ENCODE data around the gene GMPPB.
"Not testable (repeated sequence)": the region's sequence is repeated elsewhere in the genome, so short reads cannot be mapped to it uniquely, and the experiment has no call there.

GMPPB gene

GRCh38 chr3:49713336-49714105, 10.2 kb downstream of the GMPPB start:
- DNase-seq (ENCODE audit: low spot score) = no peak

DNA sequence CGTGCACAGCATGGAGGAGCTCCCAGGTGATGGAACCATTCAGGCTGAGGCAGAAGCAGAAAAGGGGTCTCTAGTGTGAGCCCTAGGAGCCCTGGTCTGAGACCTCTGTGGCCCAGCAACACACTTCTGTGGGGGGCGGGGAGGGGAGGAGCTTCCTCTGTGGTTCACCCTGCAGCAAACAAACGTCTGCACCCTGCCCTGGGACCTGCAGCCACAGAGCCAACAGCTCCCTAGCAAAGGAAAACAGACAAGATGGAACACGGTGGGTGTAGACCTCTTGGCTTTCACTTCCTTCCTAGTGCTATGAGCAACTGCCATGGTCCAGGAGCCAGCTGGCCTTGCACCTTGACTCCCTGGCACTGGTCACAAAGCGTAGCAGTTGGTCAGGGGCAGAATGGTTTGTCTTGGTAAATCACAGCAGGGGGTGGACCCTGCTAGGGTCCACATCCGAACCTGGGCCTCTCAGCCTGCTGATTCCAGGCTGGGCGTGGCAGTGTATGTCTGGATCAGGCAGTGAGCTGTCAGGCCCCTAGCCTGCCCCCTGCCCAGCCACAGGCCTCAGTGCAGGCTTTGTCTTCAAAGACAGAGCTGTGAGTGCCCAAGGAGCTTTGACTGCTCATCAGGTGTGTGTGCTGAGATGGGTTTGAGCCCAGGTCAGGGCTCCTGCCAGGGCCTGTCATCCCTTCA, 11.0 kb downstream of the GMPPB start:
- no peak for DNase-seq (ENCODE audit: low spot score)

GRCh38 chr3:49712166-49712565, 11.6 kb downstream of the GMPPB start:
- no peak for DNase-seq (ENCODE audit: low spot score)

DNA sequence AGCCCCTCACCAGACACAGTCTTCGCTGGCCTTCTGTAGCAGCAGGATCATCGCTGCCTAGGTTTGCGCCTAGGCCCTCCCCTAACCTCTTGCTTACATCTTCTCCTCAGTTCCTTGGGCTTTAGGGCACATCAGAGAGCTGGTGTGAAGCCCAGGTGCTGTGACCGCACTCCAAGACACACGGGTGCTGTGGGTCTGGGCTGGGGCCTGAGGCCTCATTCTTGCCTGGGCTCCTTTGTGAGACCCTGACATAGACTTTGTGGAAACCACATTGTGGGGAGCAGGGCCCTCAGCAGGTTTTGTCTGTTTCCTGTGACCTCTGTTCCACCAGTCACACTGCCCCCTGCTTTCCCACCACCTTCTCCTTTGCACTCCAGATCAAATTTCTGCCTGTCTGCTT, 12.3 kb downstream of the GMPPB start:
- DNase-seq (ENCODE audit: low spot score) = no peak

DNA sequence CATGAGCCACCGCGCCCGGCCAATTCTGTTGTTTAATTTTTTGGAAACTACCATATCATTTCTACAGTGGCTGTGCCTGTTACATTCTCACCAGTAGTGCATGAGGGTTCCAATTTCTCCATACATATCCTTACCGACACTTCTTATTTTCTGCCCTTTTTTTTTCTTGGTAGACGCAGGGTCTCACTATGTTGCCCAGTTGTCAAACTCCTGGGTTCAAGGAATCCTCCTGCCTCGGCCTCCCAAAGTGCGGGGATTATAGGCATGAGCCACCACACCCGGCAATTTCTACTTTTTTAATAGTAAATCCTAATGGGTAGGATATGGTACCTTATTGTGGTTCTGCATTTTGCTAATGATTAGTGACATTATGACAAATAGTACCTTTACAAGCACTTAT, 13.9 kb downstream of the GMPPB start:
- DNase-seq (ENCODE audit: low spot score) = no peak

DNA sequence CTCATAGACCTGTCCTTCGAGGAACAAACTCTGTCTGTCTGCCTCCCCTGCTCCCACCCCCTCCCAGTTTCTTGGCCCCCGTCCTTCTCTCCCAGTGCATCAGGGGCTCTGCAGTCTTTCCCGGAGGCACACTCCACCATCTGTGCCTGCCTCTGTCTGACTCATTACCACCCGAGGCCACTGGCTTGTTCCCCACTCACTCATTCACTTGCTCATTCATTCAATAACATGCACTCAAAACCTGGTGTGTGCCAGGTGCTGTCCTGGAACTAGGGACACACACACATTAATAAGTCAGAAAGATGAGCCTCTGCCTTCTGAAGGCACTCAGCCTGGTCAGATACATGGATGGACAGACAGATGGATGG, 16.7 kb downstream of the GMPPB start:
- no peak for DNase-seq (ENCODE audit: low spot score)

- no peak for DNase-seq (ENCODE audit: low spot score)
These were observed 17.2 kb downstream of the GMPPB start for GRCh38 chr3:49706456-49707112.

DNA sequence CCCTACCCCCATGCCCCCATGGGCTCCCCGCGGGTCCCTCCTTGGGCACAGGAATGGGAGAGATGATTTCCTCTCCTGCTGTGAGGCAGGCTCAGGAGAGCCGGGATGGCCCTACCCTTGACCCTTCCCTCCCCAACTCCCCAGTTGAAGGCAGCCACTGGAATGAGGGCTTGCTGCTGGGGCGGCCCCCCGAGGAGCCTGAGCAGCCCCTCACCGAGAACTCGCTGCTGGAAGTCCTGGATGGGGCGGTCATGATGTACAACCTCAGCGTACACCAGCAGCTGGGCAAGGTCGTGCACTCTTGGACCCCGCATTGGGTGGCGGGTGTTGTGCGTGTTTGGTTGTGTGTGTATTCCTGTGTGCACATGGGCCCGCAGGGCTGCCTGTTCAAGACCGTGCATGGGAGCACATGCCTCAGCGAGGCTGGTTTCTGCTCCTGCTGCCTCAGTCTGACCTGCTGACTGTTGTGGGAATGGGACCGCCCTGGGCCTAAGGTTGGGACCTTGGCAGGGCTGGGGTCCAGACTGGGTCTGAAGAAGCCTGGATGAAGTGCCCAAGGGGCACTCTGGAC, 18.3 kb downstream of the GMPPB start:
- no peak for DNase-seq (ENCODE audit: low spot score)

GRCh38 chr3:49704629-49705028, 19.1 kb downstream of the GMPPB start:
- no peak for DNase-seq (ENCODE audit: low spot score)

- no peak for DNase-seq (ENCODE audit: low spot score)
These were observed 19.8 kb downstream of the GMPPB start for GRCh38 chr3:49703956-49704355.

DNA sequence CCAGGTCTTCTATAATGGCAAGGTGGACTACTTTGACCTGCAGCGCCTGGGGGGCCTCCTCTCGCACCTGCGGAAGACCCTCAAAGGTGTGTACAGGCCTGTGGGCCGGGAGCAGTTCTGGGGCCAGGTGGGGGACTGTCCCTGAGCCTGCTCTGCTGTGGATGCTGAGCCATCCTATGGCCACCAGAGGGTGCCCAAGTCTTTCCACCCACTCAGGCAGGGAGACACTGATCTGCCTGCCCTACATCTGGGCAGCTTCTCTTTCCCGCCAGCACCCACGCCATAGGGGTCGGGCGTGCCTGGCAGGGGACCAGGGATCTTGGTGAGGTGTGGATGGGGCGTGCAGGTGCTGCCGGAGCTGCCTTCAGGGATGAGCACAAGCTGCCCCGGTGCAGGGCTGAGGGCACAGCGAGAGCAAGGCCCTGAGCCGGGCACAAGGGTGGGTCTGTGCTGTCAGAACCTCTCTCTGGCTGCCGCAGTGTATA, 20.3 kb downstream of the GMPPB start:
- DNase-seq (ENCODE audit: low spot score) = peak; percentile 90

DNA sequence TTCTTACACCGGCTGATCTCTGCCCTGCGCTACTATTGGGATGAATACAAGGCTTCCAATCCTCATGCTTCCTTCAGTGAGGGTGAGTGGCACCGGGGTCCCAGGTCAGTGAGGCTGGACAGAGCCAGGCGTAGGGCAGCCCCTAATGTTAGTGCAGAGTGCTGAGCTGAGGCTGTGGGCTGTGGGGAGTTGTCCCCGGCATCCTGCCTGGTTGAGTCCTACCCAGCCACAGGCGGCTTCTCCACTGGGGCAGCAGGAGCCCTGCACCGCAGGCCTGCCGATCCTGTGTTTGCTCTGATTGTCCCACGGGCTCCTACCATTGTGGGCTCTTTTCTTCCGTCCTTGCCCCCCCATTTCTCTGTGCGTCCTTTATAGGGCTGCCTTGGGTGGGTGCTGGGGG, 21.1 kb downstream of the GMPPB start:
- no peak for DNase-seq (ENCODE audit: low spot score)

DNA sequence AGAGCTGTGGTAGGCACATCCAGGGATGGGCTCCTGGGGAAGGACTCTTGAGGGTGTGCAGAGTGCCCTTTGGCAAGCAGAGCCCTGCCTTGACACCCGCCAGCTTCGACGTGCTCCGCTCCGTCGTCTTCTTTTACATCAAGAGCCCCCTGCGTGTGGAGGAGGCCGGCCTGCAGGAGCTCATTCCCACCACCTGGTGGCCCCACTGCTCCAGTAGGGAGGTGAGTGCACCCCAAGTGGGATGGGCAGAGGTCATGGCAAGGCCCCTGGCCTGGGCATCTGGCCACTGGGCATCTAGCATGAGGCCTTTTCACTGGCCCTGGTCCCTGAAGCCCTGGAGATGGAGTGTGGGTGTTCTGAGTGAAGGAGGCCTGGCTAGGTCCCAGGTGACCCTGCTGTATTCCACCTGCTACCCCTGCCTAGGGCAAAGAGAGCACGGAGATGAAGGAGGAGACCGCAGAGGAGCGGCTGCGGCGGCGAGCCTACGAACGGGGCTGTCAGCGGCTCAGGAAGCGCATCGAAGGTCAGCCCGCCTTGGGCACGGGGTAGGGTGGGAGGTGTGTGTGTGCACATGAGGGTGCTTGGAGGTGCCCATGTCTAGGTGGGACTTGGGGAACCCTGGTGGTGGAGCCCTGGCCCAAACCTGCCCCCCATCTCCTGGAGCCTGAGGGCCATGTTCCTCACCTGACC, 22.2 kb downstream of the GMPPB start:
- DNase-seq (ENCODE audit: low spot score) = peak; percentile 49

GRCh38 chr3:49700453-49701128, 23.2 kb downstream of the GMPPB start:
- DNase-seq (ENCODE audit: low spot score) = no peak

DNA sequence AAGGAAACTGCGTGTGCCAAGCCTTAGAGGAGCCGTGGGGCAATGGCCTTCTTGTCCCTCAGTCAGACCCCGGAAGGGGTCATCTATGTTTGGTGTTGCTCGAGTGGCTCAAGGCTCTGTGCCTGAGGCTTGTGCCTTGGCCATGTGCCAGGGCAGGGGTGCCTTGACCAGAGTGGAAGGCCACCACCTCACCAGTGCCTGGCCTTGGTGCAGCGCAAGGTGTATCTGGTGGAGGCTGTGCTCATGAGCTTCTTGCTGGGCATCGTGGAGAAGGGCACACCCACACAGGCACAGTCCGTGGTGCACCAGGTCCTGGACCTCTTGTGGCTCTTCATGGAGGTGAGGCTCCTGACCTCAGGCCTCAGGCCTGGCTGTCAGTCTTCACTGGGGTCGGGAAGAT, 23.7 kb downstream of the GMPPB start:
- DNase-seq (ENCODE audit: low spot score) = no peak

DNA sequence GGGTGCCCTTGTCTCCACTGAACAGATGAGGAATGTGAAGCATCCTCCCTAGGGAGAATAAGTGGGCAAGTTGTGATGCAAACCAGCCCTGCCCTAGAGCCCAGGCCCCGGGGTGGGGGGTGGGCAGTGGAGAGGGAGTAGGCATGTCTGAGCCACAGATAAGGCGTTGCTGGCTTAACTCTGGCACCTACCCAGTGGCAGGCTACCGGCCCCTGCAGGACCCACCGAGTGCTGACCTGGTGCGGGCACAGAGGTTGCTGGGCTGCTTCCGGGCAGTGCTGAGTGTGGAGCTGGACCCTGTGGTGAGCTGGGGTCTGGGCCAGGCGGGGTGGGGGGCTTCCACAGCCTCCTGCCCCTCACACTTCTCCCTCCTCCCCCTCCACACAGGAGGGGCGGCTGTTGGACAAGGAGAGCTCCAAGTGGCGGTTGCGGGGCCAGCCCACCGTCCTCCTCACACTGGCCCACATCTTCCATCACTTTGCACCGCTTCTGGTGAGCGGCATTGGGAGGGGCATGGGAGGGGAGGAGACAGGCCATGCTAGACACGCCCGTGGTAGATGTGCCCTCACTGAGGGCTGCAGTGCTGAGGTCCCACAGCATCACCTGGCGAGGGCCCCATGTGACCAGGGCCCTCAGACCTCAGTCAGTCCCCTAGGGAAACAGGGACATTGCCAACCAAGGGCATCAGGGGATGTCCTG, 24.3 kb downstream of the GMPPB start:
- DNase-seq (ENCODE audit: low spot score) = no peak

GRCh38 chr3:49695350-49696015, 28.3 kb downstream of the GMPPB start:
- not testable (repeated sequence) for DNase-seq (ENCODE audit: low spot score)

DNA sequence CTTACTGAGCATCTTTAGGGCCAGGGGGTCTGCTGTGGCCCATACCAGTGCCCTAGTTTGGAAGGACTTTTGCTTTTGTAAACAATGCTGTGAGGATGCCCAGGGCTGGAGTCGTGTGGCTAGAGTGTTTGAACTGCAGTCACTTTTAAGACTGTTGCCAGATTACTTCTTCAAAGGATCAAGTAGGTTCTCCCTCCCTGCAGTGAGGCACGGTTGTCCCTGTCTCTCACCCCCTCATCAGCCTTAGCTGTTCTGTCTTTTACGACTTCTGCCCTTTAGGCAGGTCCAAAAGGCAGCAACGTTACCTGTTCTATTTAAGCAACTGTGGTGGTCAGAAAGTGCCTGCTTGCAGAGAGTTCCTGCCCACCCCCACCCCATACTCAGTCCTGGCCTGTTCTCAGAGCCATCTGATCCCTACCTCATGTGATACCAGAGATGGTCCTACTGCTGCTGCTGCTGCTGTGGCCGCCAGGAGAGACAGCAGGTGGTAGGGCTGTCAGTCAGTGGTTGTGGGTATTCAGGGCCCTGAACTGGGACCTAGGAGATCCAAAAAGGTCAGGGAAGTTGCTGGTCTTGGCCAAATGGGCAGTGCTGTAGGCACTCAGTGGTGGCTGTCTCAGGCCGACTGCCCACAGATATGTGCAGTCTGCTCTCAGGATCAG, 29.2 kb downstream of the GMPPB start:
- DNase-seq (ENCODE audit: low spot score) = not testable (repeated sequence)

GRCh38 chr3:49691481-49691880, 32.3 kb downstream of the GMPPB start:
- DNase-seq (ENCODE audit: low spot score) = not testable (repeated sequence)

GRCh38 chr3:49690856-49691255, 32.9 kb downstream of the GMPPB start:
- not testable (repeated sequence) for DNase-seq (ENCODE audit: low spot score)

All from HuH-7 (cell line).